ENCODE measurements around the gene EFCAB8.

The EFCAB8 gene

GRCh38 chr20:32891926-32892660 lies 33.4 kb downstream of the EFCAB8 start:
- H3K79me2 ChIP-seq (ENCODE audit: insufficient read depth, low read length), result no peaks in the 10 kb centered on the region
- no peak for ATAC-seq (ENCODE audit: insufficient read depth, low read depth)
- no peak overlapping the region for H2AFZ ChIP-seq (ENCODE audit: low read depth, low read length)
- DNase-seq, result no peak
- TF ChIP-seq CTCF (IDR thresholded peaks at IDR 0.05; ENCODE audit: borderline replicate concordance, extremely low read depth, low read length, poor library complexity, severe bottlenecking), result no peak
- TF ChIP-seq EZH2 (IDR thresholded peaks at IDR 0.05; ENCODE audit: borderline replicate concordance, low read depth, low read length, severe bottlenecking), result no peak
- no peak overlapping the region for H3K4me2 ChIP-seq (ENCODE audit: insufficient read depth, low read length)
- H3K9me3 ChIP-seq (ENCODE audit: insufficient read depth, low read length, severe bottlenecking), result no peaks in the 10 kb centered on the region
- no peaks in the 10 kb centered on the region for H3K27me3 ChIP-seq (ENCODE audit: insufficient read depth, low read length, poor library complexity)
- H3K36me3 ChIP-seq (ENCODE audit: insufficient read depth, low read length), result no peaks in the 10 kb centered on the region
- H4K20me1 ChIP-seq (ENCODE audit: insufficient read depth, low read length), result no peaks in the 10 kb centered on the region
- no peak overlapping the region for H3K27ac ChIP-seq (ENCODE audit: low read length)
- H3K4me3 ChIP-seq (ENCODE audit: low read depth in 1 of 2, low read length in 2 of 2), result no peak overlapping the region
- no peak overlapping the region for H3K9ac ChIP-seq (ENCODE audit: low read depth, low read length)
- H3K4me1 ChIP-seq (ENCODE audit: insufficient read depth, low read length), result no peaks in the 10 kb centered on the region

GRCh38 chr20:32893263-32894025 lies 34.7 kb downstream of the EFCAB8 start:
- H3K4me2 ChIP-seq (ENCODE audit: insufficient read depth, low read length), result no peak overlapping the region
- H3K27me3 ChIP-seq (ENCODE audit: insufficient read depth, low read length, poor library complexity), result no peaks in the 10 kb centered on the region
- H3K4me1 ChIP-seq (ENCODE audit: insufficient read depth, low read length), result no peaks in the 10 kb centered on the region
- no peak overlapping the region for H3K27ac ChIP-seq (ENCODE audit: low read length)
- no peaks in the 10 kb centered on the region for H3K9me3 ChIP-seq (ENCODE audit: insufficient read depth, low read length, severe bottlenecking)
- no peak overlapping the region for H2AFZ ChIP-seq (ENCODE audit: low read depth, low read length)
- no peak overlapping the region for H3K9ac ChIP-seq (ENCODE audit: low read depth, low read length)
- H3K4me3 ChIP-seq (ENCODE audit: low read depth in 1 of 2, low read length in 2 of 2), result no peak overlapping the region
- ATAC-seq (ENCODE audit: insufficient read depth, low read depth) (no peak), DNase-seq (no peak)
- H3K36me3 ChIP-seq (ENCODE audit: insufficient read depth, low read length), result no peaks in the 10 kb centered on the region
- no peaks in the 10 kb centered on the region for H3K79me2 ChIP-seq (ENCODE audit: insufficient read depth, low read length)
- no peak for TF ChIP-seq CTCF (IDR thresholded peaks at IDR 0.05; ENCODE audit: borderline replicate concordance, extremely low read depth, low read length, poor library complexity, severe bottlenecking)
- TF ChIP-seq EZH2 (IDR thresholded peaks at IDR 0.05; ENCODE audit: borderline replicate concordance, low read depth, low read length, severe bottlenecking), result no peak
- no peaks in the 10 kb centered on the region for H4K20me1 ChIP-seq (ENCODE audit: insufficient read depth, low read length)

GRCh38 chr20:32894026-32894483 lies 35.3 kb downstream of the EFCAB8 start:
- Histone ChIP-seq H3K4me2 (ENCODE audit: insufficient read depth, low read length) (no peak overlapping the region), H3K27ac (ENCODE audit: low read length) (no peak overlapping the region), H3K9ac (ENCODE audit: low read depth, low read length) (no peak overlapping the region), H3K9me3 (ENCODE audit: insufficient read depth, low read length, severe bottlenecking) (no peaks in the 10 kb centered on the region), H3K4me3 (ENCODE audit: low read depth in 1 of 2, low read length in 2 of 2) (no peak overlapping the region), H3K27me3 (ENCODE audit: insufficient read depth, low read length, poor library complexity) (no peaks in the 10 kb centered on the region), H4K20me1 (ENCODE audit: insufficient read depth, low read length) (no peaks in the 10 kb centered on the region), H3K79me2 (ENCODE audit: insufficient read depth, low read length) (no peaks in the 10 kb centered on the region), H3K36me3 (ENCODE audit: insufficient read depth, low read length) (no peaks in the 10 kb centered on the region), H2AFZ (ENCODE audit: low read depth, low read length) (no peak overlapping the region), H3K4me1 (ENCODE audit: insufficient read depth, low read length) (no peaks in the 10 kb centered on the region)
- TF ChIP-seq EZH2 (IDR thresholded peaks at IDR 0.05; ENCODE audit: borderline replicate concordance, low read depth, low read length, severe bottlenecking) (no peak), CTCF (IDR thresholded peaks at IDR 0.05; ENCODE audit: borderline replicate concordance, extremely low read depth, low read length, poor library complexity, severe bottlenecking) (peak; percentile 51)
- ATAC-seq (ENCODE audit: insufficient read depth, low read depth) (no peak), DNase-seq (no peak)

Data from DND-41 (cell line).